Activated T-helper 1 cell treated with Interleukin-2 at 50 U/mL for 16 hours (primary cell): ENCODE data around the gene KIAA0319L.
"Not testable (repeated sequence)": the region's sequence is repeated elsewhere in the genome, so short reads cannot be mapped to it uniquely, and the experiment has no call there.

Source experiments
- DNase-seq: peaks from one replicate; pipeline ENCODE4 v3.0.0-alpha.2; 2020; ENCODE audit warnings: low read depth

Gene KIAA0319L

DNA sequence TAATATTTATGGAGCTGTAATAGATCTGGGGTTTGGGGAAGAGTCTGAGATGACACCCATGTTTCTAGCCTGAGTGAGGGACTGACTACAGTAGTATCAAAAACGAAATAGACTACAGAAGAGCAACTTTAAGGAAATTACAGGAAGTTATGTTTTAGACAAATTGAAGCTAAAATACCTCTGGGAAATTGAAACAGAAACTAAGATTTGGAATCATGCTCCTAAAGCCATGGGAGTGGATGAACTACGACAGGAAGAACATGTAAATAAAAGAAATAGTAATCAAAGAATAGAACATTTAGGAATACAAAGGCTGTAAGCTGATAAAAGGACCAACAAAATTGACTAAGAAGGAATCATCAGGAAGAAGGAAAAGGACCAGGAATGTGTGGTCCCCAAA, 68.9 kb downstream of the KIAA0319L start:
- no peak for DNase-seq

DNA sequence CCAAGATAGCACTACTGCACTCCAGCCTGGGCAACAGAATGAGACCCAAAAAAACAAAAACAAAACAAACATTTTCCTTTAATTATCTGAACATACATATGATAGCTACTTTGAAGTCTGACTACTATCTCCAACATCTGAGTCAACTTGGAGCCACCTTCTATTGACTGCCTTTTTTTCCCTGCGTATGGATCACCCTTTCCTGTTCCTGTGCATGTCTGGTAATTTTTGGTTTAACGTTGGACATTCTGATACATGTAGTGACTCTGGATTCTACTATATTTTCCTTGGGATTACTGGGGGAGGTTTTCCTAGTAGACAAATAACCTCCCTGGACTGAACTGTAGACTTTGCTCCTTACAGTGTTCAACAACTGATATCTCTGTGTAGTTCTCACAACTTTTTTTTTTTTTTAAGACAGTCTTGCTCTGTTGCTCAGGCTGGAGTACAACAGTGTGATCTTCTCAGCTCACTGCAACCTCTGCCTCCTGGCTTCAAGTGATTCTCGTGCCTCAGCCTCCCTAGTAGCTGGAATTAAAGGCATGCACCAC, 70.3 kb downstream of the KIAA0319L start:
- DNase-seq, result no peak

DNA sequence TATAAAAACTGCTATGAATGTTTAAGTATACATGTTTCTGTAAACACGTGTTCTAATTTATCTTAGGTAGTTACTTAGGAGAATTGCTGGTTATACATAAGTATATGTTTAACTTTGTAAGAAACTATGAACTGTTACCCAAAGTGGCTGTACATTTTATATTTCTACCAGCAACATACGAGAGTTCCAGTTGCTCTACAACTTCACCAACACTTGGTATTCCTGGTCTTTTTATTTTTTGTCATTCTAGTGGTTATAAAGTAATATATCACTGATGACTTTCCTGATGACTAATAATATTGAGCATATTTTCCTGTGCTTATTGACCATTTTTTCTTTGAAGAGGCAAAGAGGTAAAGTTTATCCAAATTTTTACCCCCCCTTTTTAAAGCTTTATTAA, 76.0 kb downstream of the KIAA0319L start:
- DNase-seq, result no peak

DNA sequence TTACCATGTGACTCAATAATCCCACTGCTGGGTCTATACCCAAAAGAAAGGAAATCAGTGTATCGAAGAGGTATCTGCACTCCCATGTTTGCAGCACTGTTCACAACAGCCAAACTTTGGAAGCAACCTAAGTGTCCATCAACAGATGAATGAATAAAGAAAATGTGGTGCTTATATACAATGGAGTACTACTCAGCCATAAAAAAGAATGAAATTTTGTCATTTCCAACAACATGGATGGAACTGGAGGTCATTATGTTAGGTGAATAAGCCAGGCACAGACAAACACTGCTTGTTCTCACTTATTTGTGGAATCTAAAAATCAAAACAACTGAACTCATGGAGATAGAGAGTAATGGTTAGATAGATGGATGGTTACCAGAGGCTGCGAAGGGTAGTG, 79.3 kb downstream of the KIAA0319L start:
- no peak for DNase-seq

DNA sequence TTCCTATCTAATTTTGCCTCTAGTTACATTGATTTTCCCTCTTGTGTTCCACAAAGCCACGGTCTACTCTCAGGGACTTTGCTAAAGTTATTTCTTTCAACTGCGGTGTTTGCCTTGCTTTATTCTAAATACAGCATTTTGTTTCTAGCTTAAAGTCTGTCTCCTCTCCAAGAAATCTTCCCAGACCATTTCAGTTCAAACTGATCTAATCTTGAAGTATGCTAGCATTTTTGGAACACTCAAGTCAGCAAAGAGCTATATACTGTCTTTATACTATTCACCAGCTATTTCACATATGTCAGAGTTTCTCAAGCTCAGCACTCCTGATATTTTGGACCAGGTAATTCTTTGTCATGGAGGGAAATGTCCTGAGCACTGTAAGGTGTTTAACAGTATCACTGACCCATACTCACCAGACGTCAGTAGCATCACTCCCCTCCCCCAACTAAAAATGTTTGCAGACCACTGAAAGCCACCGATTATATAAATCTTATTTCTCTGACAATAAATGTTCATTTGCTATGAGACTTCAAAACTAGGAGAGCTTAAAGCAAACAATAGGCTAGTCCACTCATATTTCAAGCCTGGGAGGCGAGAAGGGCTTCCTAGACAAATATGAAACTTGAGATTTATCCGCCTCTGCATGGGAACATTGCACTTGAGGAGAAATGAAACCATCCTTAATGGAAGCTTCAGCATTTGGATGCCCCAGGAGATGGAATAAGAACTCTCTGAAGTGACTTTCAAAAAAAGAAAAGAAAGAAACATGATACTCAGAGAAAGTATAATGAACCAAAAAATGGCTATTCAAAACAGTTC, 81.1 kb downstream of the KIAA0319L start:
- DNase-seq, result no peak

DNA sequence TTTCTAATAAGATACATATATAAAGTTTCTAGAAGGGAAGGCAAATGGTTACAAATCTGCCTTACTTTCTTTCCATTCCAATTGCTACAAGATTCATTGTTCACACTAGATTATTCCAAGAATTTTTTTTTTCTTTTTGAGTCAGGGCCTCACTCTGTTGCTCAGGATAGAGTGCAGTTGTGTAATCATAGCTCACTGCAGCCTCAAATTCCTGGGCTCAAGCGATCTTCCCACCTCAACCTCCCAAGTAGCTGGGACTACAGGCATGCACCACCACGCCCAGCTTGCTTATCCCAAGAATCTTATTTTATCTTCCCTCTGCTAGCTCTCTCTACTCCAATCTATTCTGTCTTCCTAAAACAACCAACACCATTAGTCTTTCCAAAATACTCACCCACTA, 81.8 kb downstream of the KIAA0319L start:
- no peak for DNase-seq

DNA sequence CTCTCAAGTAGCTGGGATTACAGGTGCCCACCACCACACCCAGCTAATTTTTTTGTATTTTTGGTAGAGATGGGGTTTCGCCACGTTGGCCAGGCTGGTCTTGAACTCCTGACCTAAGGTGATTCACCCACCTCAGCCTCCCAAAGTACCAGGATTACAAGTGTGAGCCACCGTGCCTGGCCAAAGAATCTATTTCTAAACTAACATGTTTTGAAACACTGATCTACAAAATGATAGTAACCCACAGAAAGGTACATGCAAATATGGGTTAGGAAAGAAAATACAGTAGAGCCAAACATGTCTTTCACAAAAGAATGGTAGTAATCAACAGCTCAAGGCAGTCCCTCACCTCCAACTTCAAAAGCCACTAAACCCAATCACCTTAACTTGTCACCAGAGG, 84.0 kb downstream of the KIAA0319L start:
- DNase-seq, result not testable (repeated sequence)

DNA sequence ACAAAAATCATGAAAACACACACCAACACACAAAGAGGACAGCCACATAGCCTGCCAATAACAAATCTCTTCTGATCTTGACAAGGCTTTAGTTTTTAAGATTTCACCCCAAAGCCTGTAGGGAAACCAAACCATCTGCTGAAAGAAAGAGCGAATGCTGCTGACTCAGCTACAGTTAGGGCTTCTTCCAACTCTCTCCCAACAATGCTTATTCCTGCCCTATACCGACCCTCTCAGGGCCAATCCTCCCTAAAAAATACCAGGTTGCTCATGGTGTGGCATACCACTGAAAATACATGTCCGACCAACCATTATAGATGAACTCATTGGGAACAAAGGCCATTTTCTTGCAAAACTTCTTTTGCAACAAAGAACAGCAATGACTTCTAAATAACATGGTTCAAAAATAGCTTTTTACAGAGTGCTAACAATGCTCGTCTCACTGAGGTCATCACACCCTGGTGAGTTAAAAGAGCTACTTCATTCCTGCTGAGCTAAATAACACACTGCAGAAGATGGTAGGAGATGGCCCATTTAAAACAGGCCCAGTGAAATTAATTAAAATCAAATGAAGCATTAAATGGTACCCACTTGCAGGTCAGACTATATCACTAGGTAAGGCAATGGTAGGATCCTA, 86.1 kb downstream of the KIAA0319L start:
- no peak for DNase-seq

DNA sequence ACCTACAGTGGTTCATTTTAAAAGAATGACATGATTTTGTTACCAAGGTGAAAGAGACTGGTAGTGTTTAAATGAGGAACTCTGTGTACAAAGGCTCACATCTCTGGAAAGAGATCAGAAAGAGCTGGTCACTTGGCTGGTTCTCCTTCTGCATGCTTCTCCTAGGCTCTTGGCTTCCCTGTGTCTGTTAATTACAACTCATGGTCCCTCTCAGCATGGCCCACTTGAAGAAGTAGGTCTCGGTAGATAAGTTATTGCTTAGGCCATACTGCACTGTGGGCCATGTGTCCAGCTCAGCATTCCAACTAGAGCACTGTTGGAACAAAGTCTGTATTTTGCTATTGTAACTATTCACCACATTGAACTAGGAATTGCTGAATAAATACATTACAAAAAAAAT, 91.1 kb downstream of the KIAA0319L start:
- no peak for DNase-seq

DNA sequence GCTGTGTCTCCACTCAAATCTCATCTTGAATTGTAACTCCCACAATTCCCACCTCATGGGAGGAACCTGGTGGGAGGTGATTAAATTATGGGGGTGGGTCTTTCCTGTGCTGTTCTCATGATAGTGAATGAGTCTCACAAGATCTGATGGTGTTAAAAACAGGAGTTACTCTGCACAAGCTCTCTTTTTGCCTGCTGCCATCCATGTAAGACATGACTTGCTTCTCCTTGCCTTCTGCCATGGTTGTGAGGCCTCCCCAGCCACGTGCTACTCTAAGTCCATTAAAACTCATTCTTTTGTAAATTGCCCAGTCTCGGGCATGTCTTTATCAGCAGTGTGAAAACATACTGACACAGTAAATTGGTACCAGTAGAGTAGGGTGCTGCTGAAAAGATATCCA, 93.5 kb downstream of the KIAA0319L start:
- DNase-seq, result not testable (repeated sequence)

DNA sequence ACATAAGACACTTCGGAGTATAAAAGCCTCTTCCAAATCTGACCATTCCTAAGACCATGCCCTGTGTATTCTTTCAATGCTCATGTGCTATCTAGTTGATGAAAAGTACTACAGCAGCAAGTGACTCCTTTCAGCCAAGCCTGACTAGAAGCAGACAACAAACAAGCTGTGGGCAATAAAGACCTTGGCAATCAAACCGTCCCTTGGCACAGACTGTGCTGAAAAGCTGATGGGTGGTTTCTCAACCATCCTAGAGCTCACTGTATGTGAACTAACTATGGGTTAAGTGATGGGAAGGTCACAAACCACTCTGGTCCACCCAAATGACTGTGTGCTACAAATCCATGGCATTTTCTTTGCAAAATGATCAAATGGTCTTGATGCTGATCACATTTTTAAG, 94.0 kb downstream of the KIAA0319L start:
- no peak for DNase-seq

DNA sequence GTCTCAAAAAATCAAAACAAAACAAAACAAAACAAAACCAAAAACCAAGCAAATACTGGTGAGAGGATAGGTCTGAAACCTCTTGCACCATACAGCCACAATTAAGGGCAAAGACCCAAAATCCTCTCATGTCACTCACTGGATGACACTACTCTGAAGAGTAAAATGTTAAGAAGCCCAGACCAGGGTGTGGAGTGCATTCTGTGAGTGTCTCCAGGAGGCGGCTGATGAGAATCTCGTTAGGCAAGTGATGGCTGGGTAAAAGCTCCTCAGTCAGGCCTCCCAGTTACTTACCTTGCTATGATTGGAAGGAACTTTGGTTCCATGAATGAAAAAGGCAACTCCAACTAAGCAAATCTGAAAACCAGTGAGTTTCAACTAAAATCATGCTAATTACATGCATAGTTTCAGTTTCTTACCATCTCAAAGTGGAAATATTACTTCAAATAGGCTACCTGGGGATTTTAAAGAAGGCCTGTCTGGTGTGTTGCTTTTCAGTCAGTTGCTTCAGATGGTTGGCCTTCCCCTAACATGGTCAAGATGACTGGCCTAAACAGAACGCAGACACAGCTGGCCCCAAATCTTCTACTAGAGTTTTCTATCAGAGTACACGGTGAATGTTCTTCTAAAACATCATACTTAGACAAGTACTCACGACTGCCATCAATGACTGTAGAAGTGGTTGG, 95.1 kb downstream of the KIAA0319L start:
- DNase-seq, result no peak

DNA sequence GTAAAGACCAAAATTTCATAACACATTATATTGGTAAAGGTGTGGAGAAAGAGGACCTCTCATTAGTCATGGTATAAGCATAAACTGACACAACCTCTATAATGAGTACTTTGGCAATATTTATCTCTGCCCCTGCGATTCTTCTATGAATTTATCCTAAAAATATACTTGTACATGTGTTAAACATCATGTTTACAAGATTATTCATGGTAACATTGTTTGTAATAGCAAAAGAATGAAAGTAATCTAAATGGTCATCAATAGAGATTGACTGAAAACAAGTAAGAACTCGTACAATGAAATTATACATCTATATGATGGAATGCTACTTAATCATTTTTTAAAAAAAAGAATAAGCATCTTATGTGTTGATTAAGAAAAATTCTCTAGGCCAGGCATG, 96.4 kb downstream of the KIAA0319L start:
- no peak for DNase-seq

DNA sequence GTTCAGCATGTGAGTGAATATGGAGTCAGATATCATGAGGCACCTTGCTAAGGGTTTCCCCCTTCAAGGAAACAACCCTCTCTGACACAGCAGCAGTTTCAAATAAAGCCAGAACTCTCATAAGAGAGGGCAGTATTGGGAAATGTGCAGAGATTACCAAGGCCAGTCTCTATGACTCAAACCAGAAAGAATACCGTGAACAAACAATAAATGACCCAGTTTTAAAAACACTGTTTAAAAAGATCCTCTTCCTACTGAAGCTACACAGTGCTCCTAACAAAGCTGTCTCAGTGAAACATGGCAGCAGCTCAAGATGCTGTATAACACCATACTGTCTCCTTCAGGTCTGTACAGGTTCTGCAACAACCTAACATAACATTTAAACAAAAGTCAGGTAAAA, 102.6 kb downstream of the KIAA0319L start:
- DNase-seq, result no peak

DNA sequence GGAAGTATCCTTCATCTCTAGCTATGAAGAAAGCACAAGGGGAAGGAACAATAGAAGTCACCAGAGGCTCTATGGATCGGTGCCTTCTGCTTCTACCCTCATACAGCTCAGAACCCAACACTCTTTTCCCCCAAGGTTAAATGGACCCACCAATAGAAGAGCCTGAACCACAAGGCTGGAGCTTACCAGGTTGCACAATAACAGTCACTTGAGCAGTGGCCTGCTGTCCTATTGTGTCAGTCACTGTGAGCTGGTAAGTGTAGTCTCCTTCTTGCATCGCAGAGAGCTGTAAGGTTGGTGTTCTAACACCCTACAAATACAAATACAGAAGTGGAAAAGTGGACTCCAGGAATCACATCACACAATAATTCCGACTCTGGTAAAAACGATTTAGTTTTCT, 103.0 kb downstream of the KIAA0319L start:
- DNase-seq, result no peak

DNA sequence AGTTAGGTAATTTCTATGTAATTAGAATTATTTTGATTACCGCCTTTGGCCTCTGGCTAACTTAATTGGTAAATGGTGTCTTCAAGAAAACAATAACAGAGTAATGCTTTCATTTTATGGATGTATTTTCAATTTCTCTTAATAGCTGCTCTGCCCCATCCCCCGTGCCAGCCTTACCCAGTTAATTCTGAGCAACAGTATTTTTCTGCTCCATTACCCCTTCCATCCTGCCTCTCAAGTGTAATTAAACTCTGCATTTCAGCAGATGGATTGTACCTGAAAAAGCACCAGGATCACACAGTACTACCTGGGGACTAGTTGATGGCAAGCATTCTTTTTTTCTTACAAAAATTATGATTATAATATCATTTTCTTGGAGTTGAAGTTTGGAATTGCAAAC, 104.2 kb downstream of the KIAA0319L start:
- DNase-seq, result no peak

DNA sequence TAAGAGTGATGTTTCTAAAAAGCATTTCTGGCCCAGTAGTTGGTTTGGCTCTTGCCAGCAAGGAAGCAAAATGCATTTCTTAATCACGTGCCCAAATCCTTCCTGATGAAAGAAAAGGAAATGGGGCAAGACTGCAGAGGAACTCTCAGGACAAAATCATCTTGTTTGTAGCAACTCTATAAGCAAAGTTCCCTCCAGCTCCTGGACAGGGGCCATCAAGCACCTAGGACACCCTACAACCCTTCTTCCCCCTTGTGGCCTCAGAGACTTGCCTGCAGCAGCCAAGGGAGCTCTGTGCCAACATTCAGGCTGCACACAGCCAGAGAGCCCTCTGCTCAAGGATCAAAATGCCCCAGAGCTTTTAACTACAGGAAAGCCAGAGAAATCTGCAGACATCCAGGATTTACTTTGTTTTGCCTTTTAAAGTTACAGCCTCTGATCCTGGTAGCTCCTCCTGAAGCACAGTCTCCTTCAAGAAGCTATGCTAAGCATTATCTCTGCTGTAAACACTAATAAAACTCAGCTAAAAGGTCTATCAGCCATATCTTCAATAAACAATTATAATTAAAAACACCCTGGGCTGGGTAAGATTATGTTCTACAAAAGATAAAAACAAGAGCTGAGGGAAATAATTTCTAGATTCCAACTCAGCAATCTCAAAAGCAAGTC, 105.0 kb downstream of the KIAA0319L start:
- no peak for DNase-seq

DNA sequence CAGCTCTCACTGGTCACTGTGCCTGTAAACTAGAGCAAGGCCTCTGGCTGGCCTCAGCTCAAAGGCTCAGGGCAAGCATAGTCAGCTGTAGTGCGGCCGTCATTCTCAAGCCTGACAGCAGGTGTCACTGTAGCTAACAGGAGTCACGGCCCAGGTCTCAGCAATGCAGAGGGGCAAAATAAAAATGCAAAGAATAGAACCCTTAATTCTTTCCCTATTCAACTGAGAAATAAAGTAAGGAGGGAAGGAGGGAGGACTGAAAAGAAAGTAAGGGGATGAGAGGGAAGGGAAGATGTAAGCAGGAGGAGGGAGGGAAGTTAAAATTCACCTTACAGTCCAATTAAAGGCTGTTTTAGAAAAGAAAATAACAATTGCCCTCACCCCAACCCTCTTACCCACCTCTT, 106.1 kb downstream of the KIAA0319L start:
- peak; percentile 61 for DNase-seq

DNA sequence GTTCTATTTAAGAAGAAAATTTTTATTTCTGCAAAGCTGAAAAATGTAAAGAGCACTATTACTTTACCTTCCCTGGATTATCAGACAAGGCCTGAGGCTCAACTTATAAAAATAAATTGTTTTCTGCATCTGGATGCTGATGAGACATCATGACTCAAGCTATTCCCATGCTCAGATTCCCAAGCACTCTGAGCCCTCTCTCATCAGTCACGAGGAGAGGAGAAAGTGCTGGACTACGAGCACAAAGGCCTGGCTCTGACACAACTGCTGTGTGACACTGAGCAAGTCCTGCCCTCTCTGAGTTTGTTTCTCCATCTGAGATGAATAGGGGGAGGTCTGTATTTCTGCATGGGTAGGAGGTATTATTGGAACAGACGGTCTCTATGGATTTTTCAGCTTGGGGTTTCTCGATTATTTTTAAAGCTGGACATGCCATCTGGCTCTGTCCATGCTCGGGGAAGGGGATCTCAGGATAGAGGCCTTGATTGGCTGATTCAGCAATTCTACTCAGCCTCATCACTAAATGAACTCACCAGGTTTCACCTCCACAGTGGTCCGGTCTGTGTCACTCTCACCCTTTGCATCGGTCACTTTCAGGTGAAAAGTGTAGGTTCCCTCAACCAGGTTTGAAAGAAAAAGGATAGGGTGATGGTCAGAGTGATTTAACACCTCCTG, 107.7 kb downstream of the KIAA0319L start:
- DNase-seq, result no peak

DNA sequence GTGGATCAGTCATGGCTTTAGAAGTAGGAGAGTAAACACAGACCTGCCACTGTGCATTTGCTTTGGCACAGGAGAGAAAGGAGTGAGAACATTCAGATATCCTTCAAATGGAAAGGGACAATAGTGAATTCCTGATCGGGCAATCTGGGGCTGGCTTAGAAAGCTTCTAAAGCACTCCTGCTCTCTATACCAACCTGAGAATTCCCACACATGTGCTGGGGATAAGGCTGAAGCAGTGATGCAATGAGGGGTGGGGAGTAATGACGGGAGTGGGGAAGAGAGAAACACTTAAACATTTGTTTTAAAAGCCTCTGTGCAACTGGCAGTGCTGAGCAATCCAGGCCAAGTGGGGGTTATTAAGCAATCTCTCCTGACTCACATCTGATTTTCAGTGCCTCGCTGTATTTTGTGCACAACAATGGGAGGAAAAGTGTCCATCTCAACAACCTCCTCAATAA, 108.8 kb downstream of the KIAA0319L start:
- no peak for DNase-seq

DNA sequence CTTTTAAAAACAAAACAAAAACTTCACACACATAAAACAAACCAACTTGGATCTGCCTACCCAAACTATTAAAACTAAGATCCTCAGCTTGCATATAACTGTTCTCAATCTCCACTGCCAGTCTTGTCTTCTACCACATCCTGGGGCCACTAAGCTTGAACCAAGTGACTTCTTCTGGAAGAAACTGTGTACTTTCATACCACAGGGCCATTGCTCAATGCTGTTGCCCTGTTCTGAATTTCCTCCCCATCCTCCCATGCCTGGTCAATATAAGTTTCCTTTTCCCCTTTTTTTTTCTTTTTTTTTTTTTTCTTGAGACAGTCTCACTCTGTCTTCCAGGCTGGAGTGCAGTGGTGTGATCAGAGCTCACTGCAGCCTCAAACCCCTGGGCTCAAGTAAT, 109.9 kb downstream of the KIAA0319L start:
- DNase-seq, result no peak

DNA sequence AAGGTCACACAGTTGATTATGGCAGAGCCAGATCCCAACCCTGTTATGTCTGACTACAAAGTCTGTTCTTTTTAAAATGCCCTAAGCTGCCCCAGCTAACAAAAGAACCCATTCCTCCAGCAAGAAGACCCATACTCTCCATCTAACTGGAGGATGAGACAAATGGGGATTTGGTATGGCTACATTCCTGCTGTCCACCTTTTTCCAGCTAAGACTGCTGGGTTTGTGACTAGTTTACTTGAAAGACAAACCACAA, 112.8 kb downstream of the KIAA0319L start:
- DNase-seq, result no peak
